ENCODE data around the gene PCDH19.

The PCDH19 gene

DNA sequence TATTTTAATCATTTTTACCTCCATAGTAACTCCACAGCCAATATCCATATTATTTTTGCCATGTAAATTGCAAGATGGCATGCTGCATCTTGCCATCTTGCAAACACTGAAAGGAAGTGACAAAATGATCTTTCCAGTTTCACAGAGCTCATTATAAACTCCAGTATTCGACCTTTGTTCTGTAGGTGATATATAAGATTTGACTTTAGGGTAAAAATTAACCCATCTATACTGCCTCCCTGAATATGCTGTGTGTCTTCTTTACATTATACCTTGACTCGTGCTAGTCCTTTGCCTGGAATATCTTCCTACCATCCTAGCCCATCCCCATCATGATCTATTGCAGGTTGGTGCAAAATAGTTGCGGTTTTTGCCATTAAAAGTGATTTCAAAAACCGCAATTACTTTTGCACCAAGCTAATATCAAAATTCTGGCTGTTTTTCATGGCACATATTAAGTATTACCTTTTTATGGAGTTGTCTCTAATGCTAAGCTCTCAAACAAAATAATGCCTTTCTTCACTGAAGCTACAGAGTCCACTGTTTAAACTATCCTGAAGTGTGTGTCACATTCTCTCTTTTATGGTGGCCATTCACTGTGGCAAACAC lies 161.1 kb downstream of the PCDH19 start:
- TF ChIP-seq, protein P1, sequence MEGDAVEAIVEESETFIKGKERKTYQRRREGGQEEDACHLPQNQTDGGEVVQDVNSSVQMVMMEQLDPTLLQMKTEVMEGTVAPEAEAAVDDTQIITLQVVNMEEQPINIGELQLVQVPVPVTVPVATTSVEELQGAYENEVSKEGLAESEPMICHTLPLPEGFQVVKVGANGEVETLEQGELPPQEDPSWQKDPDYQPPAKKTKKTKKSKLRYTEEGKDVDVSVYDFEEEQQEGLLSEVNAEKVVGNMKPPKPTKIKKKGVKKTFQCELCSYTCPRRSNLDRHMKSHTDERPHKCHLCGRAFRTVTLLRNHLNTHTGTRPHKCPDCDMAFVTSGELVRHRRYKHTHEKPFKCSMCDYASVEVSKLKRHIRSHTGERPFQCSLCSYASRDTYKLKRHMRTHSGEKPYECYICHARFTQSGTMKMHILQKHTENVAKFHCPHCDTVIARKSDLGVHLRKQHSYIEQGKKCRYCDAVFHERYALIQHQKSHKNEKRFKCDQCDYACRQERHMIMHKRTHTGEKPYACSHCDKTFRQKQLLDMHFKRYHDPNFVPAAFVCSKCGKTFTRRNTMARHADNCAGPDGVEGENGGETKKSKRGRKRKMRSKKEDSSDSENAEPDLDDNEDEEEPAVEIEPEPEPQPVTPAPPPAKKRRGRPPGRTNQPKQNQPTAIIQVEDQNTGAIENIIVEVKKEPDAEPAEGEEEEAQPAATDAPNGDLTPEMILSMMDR (conservative IDR thresholded peaks at IDR 0.05): no peak
- H3K27ac ChIP-seq: no peak overlapping the region

DNA sequence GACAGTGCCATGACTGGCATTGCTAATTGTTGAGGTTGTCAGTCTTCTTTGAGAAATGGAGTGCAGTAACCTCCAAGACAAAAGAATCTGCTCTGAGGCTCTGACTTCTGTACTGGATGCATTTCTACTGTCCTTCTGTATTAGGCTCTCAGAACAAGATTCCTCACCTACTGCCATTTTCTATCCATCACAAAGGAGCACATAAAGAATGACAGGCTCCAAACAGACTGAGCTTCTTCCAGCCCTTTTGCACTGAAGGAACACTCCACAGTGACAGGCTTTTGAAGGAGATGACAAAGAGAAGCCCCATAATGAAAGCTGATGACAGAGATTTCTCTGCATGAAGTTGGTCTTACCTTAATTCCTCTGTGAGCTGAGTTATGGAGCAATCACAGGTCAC lies 162.2 kb downstream of the PCDH19 start:
- H3K27ac ChIP-seq: no peak overlapping the region
- TF ChIP-seq, protein P1 (conservative IDR thresholded peaks at IDR 0.05): no peak

DNA sequence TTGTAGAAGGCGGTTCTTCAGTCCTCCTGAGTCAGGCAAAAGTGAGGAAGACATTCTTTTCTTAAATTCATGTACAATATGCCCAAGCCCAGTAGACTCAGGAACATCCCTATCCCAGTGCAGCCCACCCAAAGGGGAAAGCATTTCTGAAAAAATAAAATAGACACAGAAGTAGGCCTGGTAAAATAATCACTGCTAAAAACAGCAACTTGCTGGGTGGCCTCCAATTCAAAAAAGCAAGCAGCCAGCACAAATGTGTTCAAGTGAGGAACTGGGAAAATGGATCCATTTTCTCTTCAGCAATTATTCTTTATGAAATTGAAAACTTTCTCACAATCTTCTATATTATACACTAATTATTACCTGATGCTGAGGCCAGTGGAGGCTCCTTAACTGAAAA lies 165.4 kb downstream of the PCDH19 start:
- H3K27ac ChIP-seq: no peak overlapping the region
- TF ChIP-seq, protein P1 (conservative IDR thresholded peaks at IDR 0.05): no peak

All from VCaP (cell line).